ENCODE results near the gene BRD9.

Gene BRD9

GRCh38 chr5:878125-878524 lies 14.5 kb downstream of the BRD9 start:
- DNase-seq (ENCODE audit: low spot score), result no peak

- no peak for DNase-seq (ENCODE audit: low spot score)
Observed at GRCh38 chr5:876398-877365, 15.9 kb downstream of the BRD9 start.

GRCh38 chr5:875931-876330 lies 16.7 kb downstream of the BRD9 start:
- no peak for DNase-seq (ENCODE audit: low spot score)

- no peak for DNase-seq (ENCODE audit: low spot score)
Observed at GRCh38 chr5:873328-873727, 19.3 kb downstream of the BRD9 start.

- no peak for DNase-seq (ENCODE audit: low spot score)
Observed at GRCh38 chr5:872301-872700, 20.3 kb downstream of the BRD9 start.

GRCh38 chr5:871596-872298 lies 20.9 kb downstream of the BRD9 start:
- DNase-seq (ENCODE audit: low spot score), result no peak

- no peak for DNase-seq (ENCODE audit: low spot score)
Observed at GRCh38 chr5:870956-871355, 21.6 kb downstream of the BRD9 start.

- DNase-seq (ENCODE audit: low spot score), result no peak
Observed at GRCh38 chr5:868428-869135, 24.0 kb downstream of the BRD9 start.

- DNase-seq (ENCODE audit: low spot score), result no peak
Observed at GRCh38 chr5:867300-867870, 25.2 kb downstream of the BRD9 start.

- no peak for DNase-seq (ENCODE audit: low spot score)
Observed at GRCh38 chr5:865771-866170, 26.8 kb downstream of the BRD9 start.

GRCh38 chr5:865168-865521 lies 27.5 kb downstream of the BRD9 start:
- DNase-seq (ENCODE audit: low spot score), result no peak

GRCh38 chr5:864492-865167 lies 28.0 kb downstream of the BRD9 start:
- DNase-seq (ENCODE audit: low spot score), result no peak

- no peak for DNase-seq (ENCODE audit: low spot score)
Observed at GRCh38 chr5:863244-863805, 29.3 kb downstream of the BRD9 start.

- DNase-seq (ENCODE audit: low spot score), result no peak
Observed at GRCh38 chr5:862367-863243, 30.0 kb downstream of the BRD9 start.

GRCh38 chr5:861442-862366 lies 30.9 kb downstream of the BRD9 start:
- DNase-seq (ENCODE audit: low spot score), result no peak

- no peak for DNase-seq (ENCODE audit: low spot score)
Observed at GRCh38 chr5:860506-861150, 32.0 kb downstream of the BRD9 start.

- DNase-seq (ENCODE audit: low spot score), result no peak
Observed at GRCh38 chr5:859798-860296, 32.8 kb downstream of the BRD9 start.

GRCh38 chr5:859391-859790 lies 33.2 kb downstream of the BRD9 start:
- DNase-seq (ENCODE audit: low spot score), result no peak

- no peak for DNase-seq (ENCODE audit: low spot score)
Observed at GRCh38 chr5:858726-859125, 33.9 kb downstream of the BRD9 start.

Measured in RKO (cell line).